Measurements from ENCODE around the gene RANBP9. TPM values are rescaled to one million over a fixed set of nuclear protein-coding genes. Genes with fewer than 3 reads are reported as not detected.

The RANBP9 gene
- total and polyA plus RNA-seq, 9 of the 15 experiments (the other 6 are each of a cell fraction or from before 2014, with no cell fraction given) = 27.5 to 130 (median 61.5) TPM

DNA sequence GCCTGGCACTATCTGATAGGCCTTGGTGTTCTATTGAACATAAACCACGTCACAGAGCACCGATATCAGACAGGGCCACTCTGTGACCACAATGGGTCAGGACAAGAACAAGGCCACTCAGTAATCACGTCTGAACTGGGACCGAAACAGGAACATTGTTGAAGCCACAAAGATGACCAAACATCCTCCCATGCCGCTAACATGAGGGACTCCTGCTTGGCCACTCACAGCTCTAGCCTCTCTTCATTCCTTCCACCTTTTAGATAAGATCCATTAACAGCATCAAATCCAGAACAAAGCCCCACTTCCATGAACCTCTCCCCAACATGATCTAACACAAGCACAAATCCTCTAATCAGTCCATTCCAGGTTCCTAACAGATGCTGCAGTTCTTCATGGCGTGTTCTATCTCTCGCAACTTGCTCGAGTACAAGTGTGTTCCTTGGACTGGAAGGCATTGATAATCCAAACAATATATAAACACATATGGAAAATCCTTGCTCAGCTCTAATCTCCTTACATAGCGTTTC is 129.9 kb downstream of the RANBP9 start (continued):
- TF ChIP-seq, protein P1, sequence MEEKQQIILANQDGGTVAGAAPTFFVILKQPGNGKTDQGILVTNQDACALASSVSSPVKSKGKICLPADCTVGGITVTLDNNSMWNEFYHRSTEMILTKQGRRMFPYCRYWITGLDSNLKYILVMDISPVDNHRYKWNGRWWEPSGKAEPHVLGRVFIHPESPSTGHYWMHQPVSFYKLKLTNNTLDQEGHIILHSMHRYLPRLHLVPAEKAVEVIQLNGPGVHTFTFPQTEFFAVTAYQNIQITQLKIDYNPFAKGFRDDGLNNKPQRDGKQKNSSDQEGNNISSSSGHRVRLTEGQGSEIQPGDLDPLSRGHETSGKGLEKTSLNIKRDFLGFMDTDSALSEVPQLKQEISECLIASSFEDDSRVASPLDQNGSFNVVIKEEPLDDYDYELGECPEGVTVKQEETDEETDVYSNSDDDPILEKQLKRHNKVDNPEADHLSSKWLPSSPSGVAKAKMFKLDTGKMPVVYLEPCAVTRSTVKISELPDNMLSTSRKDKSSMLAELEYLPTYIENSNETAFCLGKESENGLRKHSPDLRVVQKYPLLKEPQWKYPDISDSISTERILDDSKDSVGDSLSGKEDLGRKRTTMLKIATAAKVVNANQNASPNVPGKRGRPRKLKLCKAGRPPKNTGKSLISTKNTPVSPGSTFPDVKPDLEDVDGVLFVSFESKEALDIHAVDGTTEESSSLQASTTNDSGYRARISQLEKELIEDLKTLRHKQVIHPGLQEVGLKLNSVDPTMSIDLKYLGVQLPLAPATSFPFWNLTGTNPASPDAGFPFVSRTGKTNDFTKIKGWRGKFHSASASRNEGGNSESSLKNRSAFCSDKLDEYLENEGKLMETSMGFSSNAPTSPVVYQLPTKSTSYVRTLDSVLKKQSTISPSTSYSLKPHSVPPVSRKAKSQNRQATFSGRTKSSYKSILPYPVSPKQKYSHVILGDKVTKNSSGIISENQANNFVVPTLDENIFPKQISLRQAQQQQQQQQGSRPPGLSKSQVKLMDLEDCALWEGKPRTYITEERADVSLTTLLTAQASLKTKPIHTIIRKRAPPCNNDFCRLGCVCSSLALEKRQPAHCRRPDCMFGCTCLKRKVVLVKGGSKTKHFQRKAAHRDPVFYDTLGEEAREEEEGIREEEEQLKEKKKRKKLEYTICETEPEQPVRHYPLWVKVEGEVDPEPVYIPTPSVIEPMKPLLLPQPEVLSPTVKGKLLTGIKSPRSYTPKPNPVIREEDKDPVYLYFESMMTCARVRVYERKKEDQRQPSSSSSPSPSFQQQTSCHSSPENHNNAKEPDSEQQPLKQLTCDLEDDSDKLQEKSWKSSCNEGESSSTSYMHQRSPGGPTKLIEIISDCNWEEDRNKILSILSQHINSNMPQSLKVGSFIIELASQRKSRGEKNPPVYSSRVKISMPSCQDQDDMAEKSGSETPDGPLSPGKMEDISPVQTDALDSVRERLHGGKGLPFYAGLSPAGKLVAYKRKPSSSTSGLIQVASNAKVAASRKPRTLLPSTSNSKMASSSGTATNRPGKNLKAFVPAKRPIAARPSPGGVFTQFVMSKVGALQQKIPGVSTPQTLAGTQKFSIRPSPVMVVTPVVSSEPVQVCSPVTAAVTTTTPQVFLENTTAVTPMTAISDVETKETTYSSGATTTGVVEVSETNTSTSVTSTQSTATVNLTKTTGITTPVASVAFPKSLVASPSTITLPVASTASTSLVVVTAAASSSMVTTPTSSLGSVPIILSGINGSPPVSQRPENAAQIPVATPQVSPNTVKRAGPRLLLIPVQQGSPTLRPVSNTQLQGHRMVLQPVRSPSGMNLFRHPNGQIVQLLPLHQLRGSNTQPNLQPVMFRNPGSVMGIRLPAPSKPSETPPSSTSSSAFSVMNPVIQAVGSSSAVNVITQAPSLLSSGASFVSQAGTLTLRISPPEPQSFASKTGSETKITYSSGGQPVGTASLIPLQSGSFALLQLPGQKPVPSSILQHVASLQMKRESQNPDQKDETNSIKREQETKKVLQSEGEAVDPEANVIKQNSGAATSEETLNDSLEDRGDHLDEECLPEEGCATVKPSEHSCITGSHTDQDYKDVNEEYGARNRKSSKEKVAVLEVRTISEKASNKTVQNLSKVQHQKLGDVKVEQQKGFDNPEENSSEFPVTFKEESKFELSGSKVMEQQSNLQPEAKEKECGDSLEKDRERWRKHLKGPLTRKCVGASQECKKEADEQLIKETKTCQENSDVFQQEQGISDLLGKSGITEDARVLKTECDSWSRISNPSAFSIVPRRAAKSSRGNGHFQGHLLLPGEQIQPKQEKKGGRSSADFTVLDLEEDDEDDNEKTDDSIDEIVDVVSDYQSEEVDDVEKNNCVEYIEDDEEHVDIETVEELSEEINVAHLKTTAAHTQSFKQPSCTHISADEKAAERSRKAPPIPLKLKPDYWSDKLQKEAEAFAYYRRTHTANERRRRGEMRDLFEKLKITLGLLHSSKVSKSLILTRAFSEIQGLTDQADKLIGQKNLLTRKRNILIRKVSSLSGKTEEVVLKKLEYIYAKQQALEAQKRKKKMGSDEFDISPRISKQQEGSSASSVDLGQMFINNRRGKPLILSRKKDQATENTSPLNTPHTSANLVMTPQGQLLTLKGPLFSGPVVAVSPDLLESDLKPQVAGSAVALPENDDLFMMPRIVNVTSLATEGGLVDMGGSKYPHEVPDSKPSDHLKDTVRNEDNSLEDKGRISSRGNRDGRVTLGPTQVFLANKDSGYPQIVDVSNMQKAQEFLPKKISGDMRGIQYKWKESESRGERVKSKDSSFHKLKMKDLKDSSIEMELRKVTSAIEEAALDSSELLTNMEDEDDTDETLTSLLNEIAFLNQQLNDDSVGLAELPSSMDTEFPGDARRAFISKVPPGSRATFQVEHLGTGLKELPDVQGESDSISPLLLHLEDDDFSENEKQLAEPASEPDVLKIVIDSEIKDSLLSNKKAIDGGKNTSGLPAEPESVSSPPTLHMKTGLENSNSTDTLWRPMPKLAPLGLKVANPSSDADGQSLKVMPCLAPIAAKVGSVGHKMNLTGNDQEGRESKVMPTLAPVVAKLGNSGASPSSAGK (IDR thresholded peaks at IDR 0.05) = peak; percentile 67
- no peak for TF ChIP-seq ZKSCAN1 (IDR thresholded peaks at IDR 0.05; ENCODE audit: low read depth, low read length)
- no peak for TF ChIP-seq GABPA (tag; conservative IDR thresholded peaks at IDR 0.05; ENCODE audit: low read depth)
- TF ChIP-seq, protein P2, sequence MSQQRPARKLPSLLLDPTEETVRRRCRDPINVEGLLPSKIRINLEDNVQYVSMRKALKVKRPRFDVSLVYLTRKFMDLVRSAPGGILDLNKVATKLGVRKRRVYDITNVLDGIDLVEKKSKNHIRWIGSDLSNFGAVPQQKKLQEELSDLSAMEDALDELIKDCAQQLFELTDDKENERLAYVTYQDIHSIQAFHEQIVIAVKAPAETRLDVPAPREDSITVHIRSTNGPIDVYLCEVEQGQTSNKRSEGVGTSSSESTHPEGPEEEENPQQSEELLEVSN (IDR thresholded peaks at IDR 0.05; ENCODE audit: borderline replicate concordance in 1 of 2, extremely low read depth in 1 of 2, insufficient read depth in 1 of 2, insufficient read length in 1 of 2, low read depth in 1 of 2, low read length in 1 of 2, poor library complexity in 1 of 2, severe bottlenecking in 1 of 2) = peak in 1 of 2 experiments; percentile 46
- no peak for TF ChIP-seq PHB (CRISPR knock-in tag; IDR thresholded peaks at IDR 0.05)
- TF ChIP-seq, protein P3, sequence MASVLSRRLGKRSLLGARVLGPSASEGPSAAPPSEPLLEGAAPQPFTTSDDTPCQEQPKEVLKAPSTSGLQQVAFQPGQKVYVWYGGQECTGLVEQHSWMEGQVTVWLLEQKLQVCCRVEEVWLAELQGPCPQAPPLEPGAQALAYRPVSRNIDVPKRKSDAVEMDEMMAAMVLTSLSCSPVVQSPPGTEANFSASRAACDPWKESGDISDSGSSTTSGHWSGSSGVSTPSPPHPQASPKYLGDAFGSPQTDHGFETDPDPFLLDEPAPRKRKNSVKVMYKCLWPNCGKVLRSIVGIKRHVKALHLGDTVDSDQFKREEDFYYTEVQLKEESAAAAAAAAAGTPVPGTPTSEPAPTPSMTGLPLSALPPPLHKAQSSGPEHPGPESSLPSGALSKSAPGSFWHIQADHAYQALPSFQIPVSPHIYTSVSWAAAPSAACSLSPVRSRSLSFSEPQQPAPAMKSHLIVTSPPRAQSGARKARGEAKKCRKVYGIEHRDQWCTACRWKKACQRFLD (CRISPR knock-in tag; IDR thresholded peaks at IDR 0.05) = 0 out of 2 replicates have a peak, but pooled peaks have one; percentile 50
- peak; percentile 85 for TF ChIP-seq ELF4 (CRISPR knock-in tag; IDR thresholded peaks at IDR 0.05)
- TF ChIP-seq ZNF239 (CRISPR knock-in tag; IDR thresholded peaks at IDR 0.05) = no peak

All from K562 (cell line).